OCI-LY1 (cell line): Measurements from ENCODE around the gene COG4.

Experiments used
- H2AFZ ChIP-seq: fragments of 200-600 bp; sonication (generic), shearing (Covaris generic); 2 replicates; pipeline ENCODE4 v1.6.0; 2014; ENCODE audit warnings: antibody characterized with exemption, mild to moderate bottlenecking, low read length
- H3F3A ChIP-seq: fragments of 200-600 bp; sonication (generic), shearing (Covaris generic); 2 replicates; pipeline ENCODE4 v1.6.0; 2014; ENCODE audit warnings: mild to moderate bottlenecking, antibody characterized with exemption, low read length, moderate library complexity; ENCODE audit not compliant: insufficient read depth
- H3K27ac ChIP-seq: fragments of 200-600 bp; sonication (generic); 2 replicates; pipeline ENCODE4 v1.5.1; 2014; ENCODE audit warnings: low read length, mixed run types, mild to moderate bottlenecking, low read depth; ENCODE audit not compliant: poor library complexity, severe bottlenecking
- H3K27me3 ChIP-seq: fragments of 200-600 bp; sonication (generic); 2 replicates; pipeline ENCODE4 v1.6.0; 2014; ENCODE audit warnings: antibody characterized with exemption, mild to moderate bottlenecking, low read length, moderate library complexity; ENCODE audit not compliant: insufficient read depth
- H3K36me3 ChIP-seq: fragments of 200-600 bp; sonication (generic); 2 replicates; pipeline ENCODE4 v1.6.1; 2014; ENCODE audit warnings: mild to moderate bottlenecking, antibody characterized with exemption, low read length, moderate library complexity, mixed read lengths; ENCODE audit not compliant: insufficient read depth
- H3K4me1 ChIP-seq: fragments of 200-600 bp; sonication (generic); 2 replicates; pipeline ENCODE4 v1.5.1; 2014; ENCODE audit warnings: mild to moderate bottlenecking, low read length, moderate library complexity; ENCODE audit not compliant: insufficient read depth, severe bottlenecking
- H3K4me2 ChIP-seq: fragments of 200-600 bp; sonication (generic), shearing (Covaris generic); 2 replicates; pipeline ENCODE4 v1.6.1; 2014; ENCODE audit warnings: low read length
- H3K4me3 ChIP-seq: fragments of 200-600 bp; sonication (generic); 2 replicates; pipeline ENCODE4 v1.5.1; 2014; ENCODE audit warnings: low read length, low read depth, mild to moderate bottlenecking, mixed read lengths; ENCODE audit not compliant: poor library complexity, severe bottlenecking
- H3K79me2 ChIP-seq: fragments of 200-600 bp; shearing (Covaris generic); 2 replicates; pipeline ENCODE4 v1.6.1; 2016; ENCODE audit warnings: mixed run types, low read length, mixed read lengths; ENCODE audit not compliant: insufficient read depth
- H3K9ac ChIP-seq: fragments of 200-600 bp; sonication (generic), shearing (Covaris generic); 2 replicates; pipeline ENCODE4 v1.6.1; 2014; ENCODE audit warnings: mild to moderate bottlenecking, low read length, mixed read lengths
- H3K9me2 ChIP-seq: fragments of 200-600 bp; sonication (generic), shearing (Covaris generic); 2 replicates; pipeline ENCODE4 v1.6.1; 2014; ENCODE audit warnings: low read depth, mild to moderate bottlenecking, low read length, mixed read lengths
- H3K9me3 ChIP-seq: fragments of 200-600 bp; shearing (Covaris generic); 2 replicates; pipeline ENCODE4 v1.6.1; 2014; ENCODE audit warnings: low read length, mixed read lengths
- H4K20me1 ChIP-seq: fragments of 200-600 bp; sonication (generic), shearing (Covaris generic); 2 replicates; pipeline ENCODE4 v1.6.0; 2016; ENCODE audit warnings: mild to moderate bottlenecking, low read length; ENCODE audit not compliant: insufficient read depth
- EZH2 ChIP-seq: fragments of 200-600 bp; sonication (generic), shearing (Covaris generic); IDR thresholded peaks from 2 replicates; pipeline ENCODE4 v1.8.0; 2017; ENCODE audit warnings: borderline replicate concordance, mixed run types, mild to moderate bottlenecking, antibody characterized with exemption, low read length, moderate library complexity, mixed read lengths
- TF ChIP-seq, protein P1 (sequence below): fragments of 200-600 bp; sonication (generic), shearing (Covaris generic); IDR thresholded peaks from 2 replicates; pipeline ENCODE4 v1.5.1; 2017; ENCODE audit warnings: mild to moderate bottlenecking, antibody characterized with exemption, low read length, moderate library complexity, mixed read lengths

The COG4 gene

DNA sequence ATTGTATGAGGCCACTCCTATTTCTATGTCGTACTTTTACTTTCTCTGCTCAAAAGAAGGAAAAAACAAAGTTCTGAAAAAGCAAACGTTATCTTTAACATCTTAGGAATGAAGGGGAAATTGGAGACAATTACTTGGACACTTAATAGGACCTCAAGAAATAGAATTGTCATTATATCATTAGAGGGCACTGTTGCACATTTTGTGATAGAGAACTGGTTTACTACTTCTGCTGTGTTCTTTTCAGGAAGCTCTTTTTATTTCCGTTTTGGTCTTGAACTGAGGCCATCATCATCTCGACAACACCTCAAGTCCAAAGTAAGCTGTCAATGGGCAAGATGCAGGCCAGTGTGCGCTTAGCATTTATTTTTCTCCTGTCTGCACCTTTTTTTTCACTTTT lies 14.6 kb downstream of the COG4 start:
- H3K27me3 ChIP-seq: no peaks in the 10 kb centered on the region
- no peak overlapping the region for H2AFZ ChIP-seq
- no peaks in the 10 kb centered on the region for H3K9me2 ChIP-seq
- no peaks in the 10 kb centered on the region for H3K9me3 ChIP-seq
- no peak overlapping the region for H3K9ac ChIP-seq
- no peak overlapping the region for H3K4me3 ChIP-seq
- peaks cover 11% of the 10 kb centered on the region for H3K4me1 ChIP-seq
- peaks cover 67% of the 10 kb centered on the region for H3K36me3 ChIP-seq
- H3K79me2 ChIP-seq: no peaks in the 10 kb centered on the region
- no peaks in the 10 kb centered on the region for H4K20me1 ChIP-seq
- H3F3A ChIP-seq: peaks cover 3% of the 10 kb centered on the region; the same call in 1 of the 2 replicates
- no peak overlapping the region for H3K27ac ChIP-seq
- H3K4me2 ChIP-seq: no peak overlapping the region
- no peak for TF ChIP-seq EZH2
- TF ChIP-seq, protein P1, sequence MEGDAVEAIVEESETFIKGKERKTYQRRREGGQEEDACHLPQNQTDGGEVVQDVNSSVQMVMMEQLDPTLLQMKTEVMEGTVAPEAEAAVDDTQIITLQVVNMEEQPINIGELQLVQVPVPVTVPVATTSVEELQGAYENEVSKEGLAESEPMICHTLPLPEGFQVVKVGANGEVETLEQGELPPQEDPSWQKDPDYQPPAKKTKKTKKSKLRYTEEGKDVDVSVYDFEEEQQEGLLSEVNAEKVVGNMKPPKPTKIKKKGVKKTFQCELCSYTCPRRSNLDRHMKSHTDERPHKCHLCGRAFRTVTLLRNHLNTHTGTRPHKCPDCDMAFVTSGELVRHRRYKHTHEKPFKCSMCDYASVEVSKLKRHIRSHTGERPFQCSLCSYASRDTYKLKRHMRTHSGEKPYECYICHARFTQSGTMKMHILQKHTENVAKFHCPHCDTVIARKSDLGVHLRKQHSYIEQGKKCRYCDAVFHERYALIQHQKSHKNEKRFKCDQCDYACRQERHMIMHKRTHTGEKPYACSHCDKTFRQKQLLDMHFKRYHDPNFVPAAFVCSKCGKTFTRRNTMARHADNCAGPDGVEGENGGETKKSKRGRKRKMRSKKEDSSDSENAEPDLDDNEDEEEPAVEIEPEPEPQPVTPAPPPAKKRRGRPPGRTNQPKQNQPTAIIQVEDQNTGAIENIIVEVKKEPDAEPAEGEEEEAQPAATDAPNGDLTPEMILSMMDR: peak; percentile 55

DNA sequence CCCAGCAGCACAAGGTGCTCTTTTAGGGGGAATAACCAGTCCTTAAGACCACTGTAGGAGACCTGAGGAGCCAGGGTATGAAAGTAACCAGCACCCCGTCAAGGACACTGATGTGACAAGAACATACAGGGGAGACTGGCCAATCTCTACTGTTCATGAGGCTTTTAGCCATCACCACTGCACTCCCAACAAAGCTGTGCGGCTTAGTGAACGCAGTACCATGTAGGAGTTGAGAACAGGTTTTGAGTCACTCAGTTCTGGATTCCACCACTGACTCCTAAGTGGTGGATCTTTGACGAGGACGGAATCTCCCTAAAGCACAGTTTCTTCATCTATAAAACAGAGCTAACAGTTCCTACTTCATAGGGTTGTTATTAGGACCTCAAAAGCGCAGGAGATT lies 26.8 kb downstream of the COG4 start:
- TF ChIP-seq EZH2: no peak
- TF ChIP-seq, protein P1: no peak
- Histone ChIP-seq H3K79me2 (no peaks in the 10 kb centered on the region), H4K20me1 (no peaks in the 10 kb centered on the region), H3K36me3 (peaks cover 53% of the 10 kb centered on the region), H3K4me3 (no peak overlapping the region), H3F3A (peaks cover 4% of the 10 kb centered on the region; the same call in 1 of the 2 replicates), H2AFZ (no peak overlapping the region), H3K27me3 (no peaks in the 10 kb centered on the region), H3K9ac (no peak overlapping the region), H3K4me2 (no peak overlapping the region), H3K9me2 (no peaks in the 10 kb centered on the region), H3K9me3 (no peaks in the 10 kb centered on the region), H3K4me1 (peaks cover 30% of the 10 kb centered on the region), H3K27ac (no peak overlapping the region)

DNA sequence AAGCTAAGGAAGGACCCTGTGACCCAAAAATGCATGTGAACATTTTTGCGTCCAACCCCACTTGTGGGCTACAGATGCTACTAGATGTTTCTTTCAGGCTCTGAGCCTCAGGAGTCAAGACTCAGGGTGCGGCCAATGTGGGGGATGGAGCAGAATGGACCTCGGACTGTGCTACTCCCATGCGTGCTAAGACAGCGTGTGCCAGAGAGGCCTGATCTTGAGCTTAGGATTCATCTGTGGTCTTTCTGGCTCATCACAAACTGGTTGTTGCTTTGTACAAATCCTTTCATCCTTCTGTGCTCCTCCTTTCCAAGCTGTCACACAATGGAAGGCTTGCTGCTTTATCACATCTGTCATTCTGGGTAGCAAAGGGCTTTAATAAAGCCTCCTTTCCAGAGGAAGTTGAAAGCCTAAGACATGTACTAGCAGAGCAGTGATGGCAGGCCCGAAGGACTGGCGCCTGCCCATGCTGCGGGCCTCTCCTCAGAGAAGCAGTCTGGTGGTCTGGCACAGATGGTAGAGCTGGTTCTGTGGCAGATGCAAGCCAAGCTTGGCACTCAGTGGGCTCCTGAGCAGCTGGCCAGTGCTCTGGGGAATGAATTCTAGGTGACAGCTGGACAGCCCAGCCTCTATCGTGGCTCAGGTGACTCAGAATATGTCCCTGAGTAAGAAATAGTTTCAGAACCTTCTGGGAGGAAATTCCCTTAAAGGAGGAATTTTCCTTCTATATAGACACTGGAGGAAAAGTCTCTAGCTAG lies 27.8 kb downstream of the COG4 start:
- TF ChIP-seq, protein P1: no peak
- no peak for TF ChIP-seq EZH2
- Histone ChIP-seq H3K4me1 (peaks cover 30% of the 10 kb centered on the region), H4K20me1 (no peaks in the 10 kb centered on the region), H3K4me3 (no peak overlapping the region), H3K27ac (peak overlapping the region; percentile 89), H3K9me2 (no peaks in the 10 kb centered on the region), H2AFZ (no peak overlapping the region), H3K27me3 (no peaks in the 10 kb centered on the region), H3K4me2 (no peak overlapping the region), H3K9me3 (no peaks in the 10 kb centered on the region), H3K79me2 (no peaks in the 10 kb centered on the region), H3K36me3 (peaks cover 48% of the 10 kb centered on the region), H3F3A (peaks cover 4% of the 10 kb centered on the region; the same call in 1 of the 2 replicates), H3K9ac (no peak overlapping the region)
